Mucosa of rectum (tissue), 2 donors: ENCODE measurements around the gene HEATR5B.
"Not testable (repeated sequence)": the region's sequence is repeated elsewhere in the genome, so short reads cannot be mapped to it uniquely, and the experiment has no call there.

Experiments
- H3K27ac ChIP-seq, 2 donors: one replicate each; pipeline ENCODE4 v1.7.0; 2013; ENCODE audit warnings: inconsistent platforms in 2 of 2, low read depth in 2 of 2, low read length in 2 of 2
- H3K27me3 ChIP-seq, 2 donors: one replicate each; pipeline ENCODE4 v1.7.0; 2013; ENCODE audit warnings: low read length in 2 of 2; ENCODE audit not compliant: control insufficient read depth in 2 of 2, insufficient read depth in 2 of 2
- H3K36me3 ChIP-seq, 2 donors: one replicate each; pipeline ENCODE4 v1.7.0; 2013; ENCODE audit warnings: low read length in 2 of 2; ENCODE audit not compliant: control insufficient read depth in 2 of 2, insufficient read depth in 2 of 2
- H3K4me1 ChIP-seq, 2 donors: one replicate each; pipeline ENCODE4 v1.7.0; 2013; ENCODE audit warnings: low read length in 2 of 2, mild to moderate bottlenecking in 1 of 2; ENCODE audit not compliant: control insufficient read depth in 2 of 2, insufficient read depth in 2 of 2
- H3K4me3 ChIP-seq, 2 donors: one replicate each; pipeline ENCODE4 v1.7.0; 2013; ENCODE audit warnings: low read length in 2 of 2
- H3K9ac ChIP-seq, 2 donors: one replicate each; pipeline ENCODE4 v1.7.0; 2013; ENCODE audit warnings: low read length in 2 of 2, low read depth in 1 of 2, mild to moderate bottlenecking in 1 of 2
- H3K9me3 ChIP-seq, 2 donors: one replicate each; pipeline ENCODE4 v1.7.0; 2013; ENCODE audit warnings: low read length in 2 of 2; ENCODE audit not compliant: control insufficient read depth in 2 of 2
- donor health status: healthy.
- donor health status: Normal muscosa, but diverticular disease.

Gene HEATR5B

DNA sequence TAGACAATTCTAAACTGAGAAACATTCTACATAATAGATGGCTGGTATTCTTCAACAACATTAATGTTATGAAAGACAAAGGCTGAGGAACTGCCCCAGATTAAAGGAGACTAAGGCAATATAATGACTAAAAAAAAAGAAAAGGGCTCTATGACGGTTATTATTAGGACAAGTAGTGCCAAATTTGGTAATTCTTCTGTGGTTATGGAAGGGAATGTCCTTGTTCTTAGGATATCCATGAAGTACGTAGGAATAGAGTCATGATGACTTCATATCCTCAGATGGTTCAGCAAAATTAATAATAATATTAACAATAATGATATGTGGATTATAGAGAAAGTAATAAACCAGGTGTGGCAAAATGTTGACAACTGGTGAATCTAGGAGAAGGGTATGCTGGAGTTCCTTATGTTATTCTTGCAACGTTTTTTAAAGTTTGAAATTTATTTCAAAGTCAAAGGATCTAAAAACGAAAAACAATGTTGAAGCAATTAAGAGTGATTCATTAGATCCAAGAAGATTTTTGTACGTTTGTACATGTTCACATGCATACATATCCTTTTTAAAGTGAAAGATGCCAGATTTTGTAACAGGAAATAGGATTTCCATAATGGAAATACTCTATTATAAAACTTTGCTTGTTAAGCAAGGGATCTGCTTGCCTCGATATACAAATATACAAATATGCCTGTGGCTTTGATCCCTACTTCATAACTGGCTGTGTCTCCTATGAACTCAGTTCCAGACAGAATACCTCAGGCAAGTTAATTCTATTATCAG lies 90.1 kb downstream of the HEATR5B start:
- Histone ChIP-seq H3K36me3 (peaks cover 9 to 12% of the 10 kb centered on the region in 2 donors), H3K4me1 (no peaks in the 10 kb centered on the region), H3K9me3 (no peaks in the 10 kb centered on the region), H3K27ac (no peak overlapping the region), H3K4me3 (no peak overlapping the region), H3K27me3 (no peaks in the 10 kb centered on the region), H3K9ac (no peak overlapping the region)

DNA sequence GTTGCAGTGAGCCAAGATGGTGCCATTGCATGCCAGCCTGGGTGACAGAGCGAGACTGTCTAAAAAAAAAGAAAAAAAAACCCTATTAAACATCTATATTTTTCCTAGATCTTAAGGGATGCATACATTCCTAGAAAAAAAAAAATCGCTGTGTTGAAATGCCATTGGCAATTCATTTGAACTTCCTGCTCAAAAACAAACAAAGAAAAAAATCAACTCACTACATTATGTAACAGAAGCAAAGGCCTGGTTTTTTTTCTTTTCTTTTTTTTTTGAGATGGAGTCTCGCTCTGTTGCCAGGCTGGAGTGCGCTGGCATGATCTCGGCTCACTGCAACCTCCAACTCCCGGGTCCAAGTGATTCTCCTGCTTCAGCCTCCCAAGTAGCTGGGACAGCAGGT lies 96.2 kb downstream of the HEATR5B start:
- no peaks in the 10 kb centered on the region for H3K9me3 ChIP-seq
- no peak overlapping the region for H3K27ac ChIP-seq
- no peaks in the 10 kb centered on the region for H3K4me1 ChIP-seq
- no peaks in the 10 kb centered on the region for H3K27me3 ChIP-seq
- no peak overlapping the region for H3K9ac ChIP-seq
- no peak overlapping the region for H3K4me3 ChIP-seq
- peaks cover 4 to 15% of the 10 kb centered on the region in 2 donors for H3K36me3 ChIP-seq

DNA sequence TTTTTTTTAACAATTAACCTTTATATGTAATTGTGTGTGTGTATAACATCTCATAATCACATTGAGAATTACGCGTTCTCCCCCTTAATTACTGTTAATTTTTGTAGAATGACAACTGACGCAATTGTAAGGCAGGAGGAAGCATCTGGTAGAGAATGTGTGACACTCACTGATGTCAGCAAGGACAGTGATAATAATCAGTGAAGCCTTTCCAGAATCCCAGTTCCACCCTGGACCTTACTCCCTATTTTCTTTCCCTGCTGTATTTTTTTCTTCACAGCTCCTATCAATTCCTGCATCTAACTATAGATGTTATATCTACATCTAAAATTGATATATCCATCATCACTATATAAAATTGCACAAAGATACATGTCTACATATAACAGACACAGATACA lies 101.7 kb downstream of the HEATR5B start:
- Histone ChIP-seq H3K36me3 (peaks cover 4 to 6% of the 10 kb centered on the region in 2 donors), H3K4me3 (no peak overlapping the region), H3K27me3 (no peaks in the 10 kb centered on the region), H3K9ac (no peak overlapping the region), H3K27ac (no peak overlapping the region), H3K4me1 (peaks cover 2 to 14% of the 10 kb centered on the region in 2 donors), H3K9me3 (no peaks in the 10 kb centered on the region)

- H3K4me3 ChIP-seq = no peak overlapping the region
- no peaks in the 10 kb centered on the region for H3K27me3 ChIP-seq
- no peaks in the 10 kb centered on the region for H3K9me3 ChIP-seq
- H3K9ac ChIP-seq = no peak overlapping the region
- no peak overlapping the region for H3K27ac ChIP-seq
- peaks cover 2 to 14% of the 10 kb centered on the region in 2 donors for H3K4me1 ChIP-seq
- peaks cover 4% of the 10 kb centered on the region in 2 donors for H3K36me3 ChIP-seq
These were observed 102.3 kb downstream of the HEATR5B start for GRCh38 chr2:36981911-36982310.

GRCh38 chr2:36979007-36979406 lies 105.2 kb downstream of the HEATR5B start:
- not testable (repeated sequence) for H3K27ac ChIP-seq, H3K9me3 ChIP-seq, H3K9ac ChIP-seq, H3K27me3 ChIP-seq, H3K36me3 ChIP-seq, H3K4me3 ChIP-seq
- peaks cover 2 to 14% of the 10 kb centered on the region in 2 donors for H3K4me1 ChIP-seq

GRCh38 chr2:36976065-36976464 lies 108.1 kb downstream of the HEATR5B start:
- Histone ChIP-seq H3K9me3 (no peaks in the 10 kb centered on the region), H3K4me1 (no peaks in the 10 kb centered on the region), H3K9ac (no peak overlapping the region), H3K27ac (no peak overlapping the region), H3K27me3 (no peaks in the 10 kb centered on the region), H3K36me3 (peaks cover 0 to 4% of the 10 kb centered on the region in 2 donors), H3K4me3 (no peak overlapping the region)

GRCh38 chr2:36975306-36975705 lies 108.9 kb downstream of the HEATR5B start:
- no peak overlapping the region for H3K4me3 ChIP-seq
- no peak overlapping the region for H3K9ac ChIP-seq
- H3K36me3 ChIP-seq = peaks cover 0 to 1% of the 10 kb centered on the region in 2 donors
- H3K9me3 ChIP-seq = no peaks in the 10 kb centered on the region
- H3K4me1 ChIP-seq = no peaks in the 10 kb centered on the region
- no peak overlapping the region for H3K27ac ChIP-seq
- H3K27me3 ChIP-seq = no peaks in the 10 kb centered on the region

DNA sequence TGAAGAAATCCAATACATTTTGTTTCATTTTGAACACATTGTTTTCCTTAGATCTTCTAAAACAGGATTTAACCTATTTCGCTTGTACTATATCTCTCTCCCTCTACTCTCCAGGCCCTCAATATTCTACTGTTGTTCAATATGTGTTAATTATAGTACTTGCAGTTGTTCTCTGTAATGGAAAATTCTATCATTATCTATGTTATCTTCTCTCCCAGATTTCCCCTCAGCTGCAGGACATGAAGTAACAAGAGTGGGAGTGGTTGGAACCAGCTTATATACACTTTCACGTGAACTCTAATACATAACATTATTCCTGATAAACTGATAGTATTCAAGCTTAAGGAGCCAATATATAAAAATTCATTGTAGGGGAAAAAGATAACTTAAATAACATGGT lies 110.9 kb downstream of the HEATR5B start:
- H3K9ac ChIP-seq = no peak overlapping the region

GRCh38 chr2:36971990-36972389 lies 112.2 kb downstream of the HEATR5B start:
- no peaks in the 10 kb centered on the region for H3K9me3 ChIP-seq
- H3K9ac ChIP-seq = no peak overlapping the region
- peaks cover 7 to 14% of the 10 kb centered on the region in 2 donors for H3K4me1 ChIP-seq
- H3K4me3 ChIP-seq = no peak overlapping the region
- no peaks in the 10 kb centered on the region for H3K27me3 ChIP-seq
- no peaks in the 10 kb centered on the region for H3K36me3 ChIP-seq
- H3K27ac ChIP-seq = no peak overlapping the region

More for the DNA sequence above, 110.9 kb downstream of the HEATR5B start:
- no peaks in the 10 kb centered on the region for H3K9me3 ChIP-seq
- no peaks in the 10 kb centered on the region for H3K27me3 ChIP-seq
- H3K27ac ChIP-seq = no peak overlapping the region
- H3K4me3 ChIP-seq = no peak overlapping the region
- peaks cover 1 to 3% of the 10 kb centered on the region in 2 donors for H3K4me1 ChIP-seq
- H3K36me3 ChIP-seq = no peaks in the 10 kb centered on the region

- Histone ChIP-seq H3K27ac (peak overlapping the region; percentile 97 to 98), H3K4me3 (peak overlapping the region; percentile 91 to 95), H3K36me3 (no peaks in the 10 kb centered on the region), H3K9ac (peak overlapping the region; percentile 95 to 97), H3K4me1 (peaks cover 15 to 27% of the 10 kb centered on the region in 2 donors), H3K27me3 (no peaks in the 10 kb centered on the region), H3K9me3 (no peaks in the 10 kb centered on the region)
These were observed 116.8 kb downstream of the HEATR5B start for GRCh38 chr2:36967236-36967876.
